ENCODE data around the gene SLFN12. TPM values are rescaled to one million over a fixed set of nuclear protein-coding genes. Genes with fewer than 3 reads are reported as not detected.
"Not testable (repeated sequence)": the region's sequence is repeated elsewhere in the genome, so short reads cannot be mapped to it uniquely, and the experiment has no call there.

Gene SLFN12
- total and polyA plus RNA-seq, 2 donors from 2014 or later, result 2.3 to 13.3 TPM

GRCh38 chr17:35407531-35407930, 24.8 kb downstream of the SLFN12 start:
- Histone ChIP-seq H3K27me3 (ENCODE audit: control insufficient read depth, insufficient read depth, low read length) (no peaks in the 10 kb centered on the region), H3K9ac (ENCODE audit: low read length in 3 of 3) (no peak overlapping the region), H3K4me1 (ENCODE audit: control insufficient read depth in 2 of 3, insufficient read depth in 2 of 3, low read depth in 1 of 3, low read length in 3 of 3) (no peaks in the 10 kb centered on the region), H3K27ac (ENCODE audit: low read depth in 2 of 2, low read length in 2 of 2) (no peak overlapping the region), H3K9me3 (ENCODE audit: control insufficient read depth in 2 of 3, insufficient read depth in 1 of 3, low read length in 3 of 3) (no peaks in the 10 kb centered on the region), H3K4me3 (ENCODE audit: low read length in 3 of 3) (no peak overlapping the region), H3K36me3 (ENCODE audit: control insufficient read depth in 2 of 3, insufficient read depth in 3 of 3, low read length in 3 of 3) (peaks cover 0 to 5% (median 2%) of the 10 kb centered on the region in 3 donors)
- intact Hi-C loops (cut with DNase I), result no loop called here
- no peak for FAIRE-seq
- DNase-seq, result no peak
- no peak for TF ChIP-seq CTCF (IDR thresholded peaks at IDR 0.05; ENCODE audit: borderline replicate concordance, extremely low read depth, insufficient read depth)

GRCh38 chr17:35406568-35406967, 25.7 kb downstream of the SLFN12 start:
- no peak for TF ChIP-seq CTCF (IDR thresholded peaks at IDR 0.05; ENCODE audit: borderline replicate concordance, extremely low read depth, insufficient read depth)
- intact Hi-C loops (cut with DNase I), result no loop called here
- FAIRE-seq, result no peak
- Histone ChIP-seq H3K9ac (ENCODE audit: low read length in 3 of 3) (no peak overlapping the region), H3K4me1 (ENCODE audit: control insufficient read depth in 2 of 3, insufficient read depth in 2 of 3, low read depth in 1 of 3, low read length in 3 of 3) (no peaks in the 10 kb centered on the region), H3K9me3 (ENCODE audit: control insufficient read depth in 2 of 3, insufficient read depth in 1 of 3, low read length in 3 of 3) (no peaks in the 10 kb centered on the region), H3K36me3 (ENCODE audit: control insufficient read depth in 2 of 3, insufficient read depth in 3 of 3, low read length in 3 of 3) (peaks cover 0 to 5% (median 2%) of the 10 kb centered on the region in 3 donors), H3K27me3 (ENCODE audit: control insufficient read depth, insufficient read depth, low read length) (no peaks in the 10 kb centered on the region), H3K27ac (ENCODE audit: low read depth in 2 of 2, low read length in 2 of 2) (no peak overlapping the region), H3K4me3 (ENCODE audit: low read length in 3 of 3) (no peak overlapping the region)
- DNase-seq, result no peak

DNA sequence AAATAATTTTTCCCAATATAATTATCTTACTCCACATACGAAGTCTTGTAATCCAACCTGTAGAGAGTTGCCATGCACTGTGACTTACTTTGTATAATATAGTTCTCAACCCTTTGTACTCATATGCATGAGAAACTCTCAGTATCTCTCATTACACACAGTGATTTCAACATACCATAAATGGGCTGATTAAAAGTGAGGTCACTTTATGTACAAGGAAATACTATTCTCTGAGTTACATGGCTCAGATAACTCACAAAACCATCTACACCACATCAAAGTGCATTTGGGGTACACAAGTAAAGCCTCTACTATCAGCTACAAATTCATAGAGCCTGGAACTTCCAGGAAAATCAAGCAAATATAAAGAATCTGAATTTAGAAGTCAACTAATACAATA, 27.9 kb downstream of the SLFN12 start:
- intact Hi-C loops (cut with DNase I), result no loop called here
- no peak for TF ChIP-seq CTCF (IDR thresholded peaks at IDR 0.05; ENCODE audit: borderline replicate concordance, extremely low read depth, insufficient read depth)
- Histone ChIP-seq H3K9ac (ENCODE audit: low read length in 3 of 3) (no peak overlapping the region), H3K27me3 (ENCODE audit: control insufficient read depth, insufficient read depth, low read length) (no peaks in the 10 kb centered on the region), H3K36me3 (ENCODE audit: control insufficient read depth in 2 of 3, insufficient read depth in 3 of 3, low read length in 3 of 3) (no peaks in the 10 kb centered on the region), H3K4me3 (ENCODE audit: low read length in 3 of 3) (no peak overlapping the region), H3K9me3 (ENCODE audit: control insufficient read depth in 2 of 3, insufficient read depth in 1 of 3, low read length in 3 of 3) (no peaks in the 10 kb centered on the region), H3K27ac (ENCODE audit: low read depth in 2 of 2, low read length in 2 of 2) (no peak overlapping the region), H3K4me1 (ENCODE audit: control insufficient read depth in 2 of 3, insufficient read depth in 2 of 3, low read depth in 1 of 3, low read length in 3 of 3) (no peaks in the 10 kb centered on the region)
- FAIRE-seq (no peak), DNase-seq (no peak)

- H3K4me1 ChIP-seq (ENCODE audit: control insufficient read depth in 2 of 3, insufficient read depth in 2 of 3, low read depth in 1 of 3, low read length in 3 of 3); H3K9me3 ChIP-seq (ENCODE audit: control insufficient read depth in 2 of 3, insufficient read depth in 1 of 3, low read length in 3 of 3); H3K9ac ChIP-seq (ENCODE audit: low read length in 3 of 3); intact Hi-C loops (cut with DNase I); H3K4me3 ChIP-seq (ENCODE audit: low read length in 3 of 3); H3K27ac ChIP-seq (ENCODE audit: low read depth in 2 of 2, low read length in 2 of 2); FAIRE-seq; DNase-seq; H3K36me3 ChIP-seq (ENCODE audit: control insufficient read depth in 2 of 3, insufficient read depth in 3 of 3, low read length in 3 of 3); H3K27me3 ChIP-seq (ENCODE audit: control insufficient read depth, insufficient read depth, low read length): not testable (repeated sequence)
Measured at GRCh38 chr17:35393783-35394182, 38.5 kb downstream of the SLFN12 start.

Data from kidney (tissue), 14 donors.